ENCODE data around the gene FAM221B. TPM values are rescaled to one million over a fixed set of nuclear protein-coding genes. Genes with fewer than 3 reads are reported as not detected.

The FAM221B gene
- total and polyA plus RNA-seq, 2 experiments from 2014 or later = 0.47 TPM; not detected in 1

DNA sequence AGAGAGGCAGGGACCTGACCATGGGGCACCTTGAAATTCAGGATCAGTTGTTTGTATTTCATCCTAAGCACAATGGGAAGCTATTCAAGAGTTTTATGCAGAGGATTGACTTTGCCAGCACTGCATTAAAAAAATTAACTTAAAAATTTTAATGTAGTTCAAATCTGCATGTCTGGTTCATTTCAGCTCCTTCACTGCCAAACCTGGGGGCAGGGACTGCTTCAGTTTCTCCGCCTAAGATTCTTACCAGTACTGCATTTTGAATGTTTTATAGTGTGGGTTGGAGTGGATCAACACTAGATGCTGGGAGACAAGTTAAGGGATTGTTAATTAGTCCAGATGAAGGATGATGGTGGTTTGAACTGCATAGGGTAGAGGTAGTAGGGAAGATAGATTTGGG lies 58.8 kb downstream of the FAM221B start:
- TF ChIP-seq EZH2 (IDR thresholded peaks at IDR 0.05; ENCODE audit: low read depth, unreplicated experiment) (no peak), CREB1 (CRISPR knock-in tag; IDR thresholded peaks at IDR 0.05; ENCODE audit: low read depth) (no peak), STAT1 (IDR thresholded peaks at IDR 0.05; ENCODE audit: unreplicated experiment) (no peak), ZNF114 (CRISPR knock-in tag; IDR thresholded peaks at IDR 0.05) (no peak), EZH2phosphoT487 (IDR thresholded peaks at IDR 0.05; ENCODE audit: unreplicated experiment) (no peak), ZNF331 (CRISPR knock-in tag; IDR thresholded peaks at IDR 0.05; ENCODE audit: low read depth) (no peak), NANOG (IDR thresholded peaks at IDR 0.05; ENCODE audit: borderline replicate concordance) (no peak), POLR2AphosphoS5 (IDR thresholded peaks at IDR 0.05; ENCODE audit: low read depth) (no peak), JUNB (IDR thresholded peaks at IDR 0.05; ENCODE audit: unreplicated experiment) (no peak)
- TF ChIP-seq, protein P1, sequence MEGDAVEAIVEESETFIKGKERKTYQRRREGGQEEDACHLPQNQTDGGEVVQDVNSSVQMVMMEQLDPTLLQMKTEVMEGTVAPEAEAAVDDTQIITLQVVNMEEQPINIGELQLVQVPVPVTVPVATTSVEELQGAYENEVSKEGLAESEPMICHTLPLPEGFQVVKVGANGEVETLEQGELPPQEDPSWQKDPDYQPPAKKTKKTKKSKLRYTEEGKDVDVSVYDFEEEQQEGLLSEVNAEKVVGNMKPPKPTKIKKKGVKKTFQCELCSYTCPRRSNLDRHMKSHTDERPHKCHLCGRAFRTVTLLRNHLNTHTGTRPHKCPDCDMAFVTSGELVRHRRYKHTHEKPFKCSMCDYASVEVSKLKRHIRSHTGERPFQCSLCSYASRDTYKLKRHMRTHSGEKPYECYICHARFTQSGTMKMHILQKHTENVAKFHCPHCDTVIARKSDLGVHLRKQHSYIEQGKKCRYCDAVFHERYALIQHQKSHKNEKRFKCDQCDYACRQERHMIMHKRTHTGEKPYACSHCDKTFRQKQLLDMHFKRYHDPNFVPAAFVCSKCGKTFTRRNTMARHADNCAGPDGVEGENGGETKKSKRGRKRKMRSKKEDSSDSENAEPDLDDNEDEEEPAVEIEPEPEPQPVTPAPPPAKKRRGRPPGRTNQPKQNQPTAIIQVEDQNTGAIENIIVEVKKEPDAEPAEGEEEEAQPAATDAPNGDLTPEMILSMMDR (conservative IDR thresholded peaks at IDR 0.05; ENCODE audit: low read depth in 2 of 2) = no peak
- TF ChIP-seq, protein P2, sequence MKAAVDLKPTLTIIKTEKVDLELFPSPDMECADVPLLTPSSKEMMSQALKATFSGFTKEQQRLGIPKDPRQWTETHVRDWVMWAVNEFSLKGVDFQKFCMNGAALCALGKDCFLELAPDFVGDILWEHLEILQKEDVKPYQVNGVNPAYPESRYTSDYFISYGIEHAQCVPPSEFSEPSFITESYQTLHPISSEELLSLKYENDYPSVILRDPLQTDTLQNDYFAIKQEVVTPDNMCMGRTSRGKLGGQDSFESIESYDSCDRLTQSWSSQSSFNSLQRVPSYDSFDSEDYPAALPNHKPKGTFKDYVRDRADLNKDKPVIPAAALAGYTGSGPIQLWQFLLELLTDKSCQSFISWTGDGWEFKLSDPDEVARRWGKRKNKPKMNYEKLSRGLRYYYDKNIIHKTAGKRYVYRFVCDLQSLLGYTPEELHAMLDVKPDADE (IDR thresholded peaks at IDR 0.05) = no peak
- TF ChIP-seq, protein P3, sequence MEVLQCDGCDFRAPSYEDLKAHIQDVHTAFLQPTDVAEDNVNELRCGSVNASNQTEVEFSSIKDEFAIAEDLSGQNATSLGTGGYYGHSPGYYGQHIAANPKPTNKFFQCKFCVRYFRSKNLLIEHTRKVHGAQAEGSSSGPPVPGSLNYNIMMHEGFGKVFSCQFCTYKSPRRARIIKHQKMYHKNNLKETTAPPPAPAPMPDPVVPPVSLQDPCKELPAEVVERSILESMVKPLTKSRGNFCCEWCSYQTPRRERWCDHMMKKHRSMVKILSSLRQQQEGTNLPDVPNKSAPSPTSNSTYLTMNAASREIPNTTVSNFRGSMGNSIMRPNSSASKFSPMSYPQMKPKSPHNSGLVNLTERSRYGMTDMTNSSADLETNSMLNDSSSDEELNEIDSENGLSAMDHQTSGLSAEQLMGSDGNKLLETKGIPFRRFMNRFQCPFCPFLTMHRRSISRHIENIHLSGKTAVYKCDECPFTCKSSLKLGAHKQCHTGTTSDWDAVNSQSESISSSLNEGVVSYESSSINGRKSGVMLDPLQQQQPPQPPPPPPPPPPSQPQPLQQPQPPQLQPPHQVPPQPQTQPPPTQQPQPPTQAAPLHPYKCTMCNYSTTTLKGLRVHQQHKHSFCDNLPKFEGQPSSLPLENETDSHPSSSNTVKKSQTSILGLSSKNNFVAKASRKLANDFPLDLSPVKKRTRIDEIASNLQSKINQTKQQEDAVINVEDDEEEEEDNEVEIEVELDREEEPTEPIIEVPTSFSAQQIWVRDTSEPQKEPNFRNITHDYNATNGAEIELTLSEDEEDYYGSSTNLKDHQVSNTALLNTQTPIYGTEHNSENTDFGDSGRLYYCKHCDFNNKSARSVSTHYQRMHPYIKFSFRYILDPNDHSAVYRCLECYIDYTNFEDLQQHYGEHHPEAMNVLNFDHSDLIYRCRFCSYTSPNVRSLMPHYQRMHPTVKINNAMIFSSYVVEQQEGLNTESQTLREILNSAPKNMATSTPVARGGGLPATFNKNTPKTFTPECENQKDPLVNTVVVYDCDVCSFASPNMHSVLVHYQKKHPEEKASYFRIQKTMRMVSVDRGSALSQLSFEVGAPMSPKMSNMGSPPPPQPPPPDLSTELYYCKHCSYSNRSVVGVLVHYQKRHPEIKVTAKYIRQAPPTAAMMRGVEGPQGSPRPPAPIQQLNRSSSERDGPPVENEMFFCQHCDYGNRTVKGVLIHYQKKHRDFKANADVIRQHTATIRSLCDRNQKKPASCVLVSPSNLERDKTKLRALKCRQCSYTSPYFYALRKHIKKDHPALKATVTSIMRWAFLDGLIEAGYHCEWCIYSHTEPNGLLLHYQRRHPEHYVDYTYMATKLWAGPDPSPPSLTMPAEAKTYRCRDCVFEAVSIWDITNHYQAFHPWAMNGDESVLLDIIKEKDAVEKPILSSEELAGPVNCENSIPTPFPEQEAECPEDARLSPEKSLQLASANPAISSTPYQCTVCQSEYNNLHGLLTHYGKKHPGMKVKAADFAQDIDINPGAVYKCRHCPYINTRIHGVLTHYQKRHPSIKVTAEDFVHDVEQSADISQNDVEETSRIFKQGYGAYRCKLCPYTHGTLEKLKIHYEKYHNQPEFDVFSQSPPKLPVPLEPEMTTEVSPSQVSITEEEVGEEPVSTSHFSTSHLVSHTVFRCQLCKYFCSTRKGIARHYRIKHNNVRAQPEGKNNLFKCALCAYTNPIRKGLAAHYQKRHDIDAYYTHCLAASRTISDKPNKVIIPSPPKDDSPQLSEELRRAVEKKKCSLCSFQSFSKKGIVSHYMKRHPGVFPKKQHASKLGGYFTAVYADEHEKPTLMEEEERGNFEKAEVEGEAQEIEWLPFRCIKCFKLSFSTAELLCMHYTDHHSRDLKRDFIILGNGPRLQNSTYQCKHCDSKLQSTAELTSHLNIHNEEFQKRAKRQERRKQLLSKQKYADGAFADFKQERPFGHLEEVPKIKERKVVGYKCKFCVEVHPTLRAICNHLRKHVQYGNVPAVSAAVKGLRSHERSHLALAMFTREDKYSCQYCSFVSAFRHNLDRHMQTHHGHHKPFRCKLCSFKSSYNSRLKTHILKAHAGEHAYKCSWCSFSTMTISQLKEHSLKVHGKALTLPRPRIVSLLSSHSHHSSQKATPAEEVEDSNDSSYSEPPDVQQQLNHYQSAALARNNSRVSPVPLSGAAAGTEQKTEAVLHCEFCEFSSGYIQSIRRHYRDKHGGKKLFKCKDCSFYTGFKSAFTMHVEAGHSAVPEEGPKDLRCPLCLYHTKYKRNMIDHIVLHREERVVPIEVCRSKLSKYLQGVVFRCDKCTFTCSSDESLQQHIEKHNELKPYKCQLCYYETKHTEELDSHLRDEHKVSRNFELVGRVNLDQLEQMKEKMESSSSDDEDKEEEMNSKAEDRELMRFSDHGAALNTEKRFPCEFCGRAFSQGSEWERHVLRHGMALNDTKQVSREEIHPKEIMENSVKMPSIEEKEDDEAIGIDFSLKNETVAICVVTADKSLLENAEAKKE (CRISPR knock-in tag; IDR thresholded peaks at IDR 0.05) = no peak
- TF ChIP-seq, protein P4, sequence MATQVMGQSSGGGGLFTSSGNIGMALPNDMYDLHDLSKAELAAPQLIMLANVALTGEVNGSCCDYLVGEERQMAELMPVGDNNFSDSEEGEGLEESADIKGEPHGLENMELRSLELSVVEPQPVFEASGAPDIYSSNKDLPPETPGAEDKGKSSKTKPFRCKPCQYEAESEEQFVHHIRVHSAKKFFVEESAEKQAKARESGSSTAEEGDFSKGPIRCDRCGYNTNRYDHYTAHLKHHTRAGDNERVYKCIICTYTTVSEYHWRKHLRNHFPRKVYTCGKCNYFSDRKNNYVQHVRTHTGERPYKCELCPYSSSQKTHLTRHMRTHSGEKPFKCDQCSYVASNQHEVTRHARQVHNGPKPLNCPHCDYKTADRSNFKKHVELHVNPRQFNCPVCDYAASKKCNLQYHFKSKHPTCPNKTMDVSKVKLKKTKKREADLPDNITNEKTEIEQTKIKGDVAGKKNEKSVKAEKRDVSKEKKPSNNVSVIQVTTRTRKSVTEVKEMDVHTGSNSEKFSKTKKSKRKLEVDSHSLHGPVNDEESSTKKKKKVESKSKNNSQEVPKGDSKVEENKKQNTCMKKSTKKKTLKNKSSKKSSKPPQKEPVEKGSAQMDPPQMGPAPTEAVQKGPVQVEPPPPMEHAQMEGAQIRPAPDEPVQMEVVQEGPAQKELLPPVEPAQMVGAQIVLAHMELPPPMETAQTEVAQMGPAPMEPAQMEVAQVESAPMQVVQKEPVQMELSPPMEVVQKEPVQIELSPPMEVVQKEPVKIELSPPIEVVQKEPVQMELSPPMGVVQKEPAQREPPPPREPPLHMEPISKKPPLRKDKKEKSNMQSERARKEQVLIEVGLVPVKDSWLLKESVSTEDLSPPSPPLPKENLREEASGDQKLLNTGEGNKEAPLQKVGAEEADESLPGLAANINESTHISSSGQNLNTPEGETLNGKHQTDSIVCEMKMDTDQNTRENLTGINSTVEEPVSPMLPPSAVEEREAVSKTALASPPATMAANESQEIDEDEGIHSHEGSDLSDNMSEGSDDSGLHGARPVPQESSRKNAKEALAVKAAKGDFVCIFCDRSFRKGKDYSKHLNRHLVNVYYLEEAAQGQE (IDR thresholded peaks at IDR 0.05; ENCODE audit: unreplicated experiment) = no peak
- Histone ChIP-seq H3K27ac (ENCODE audit: low read depth) (no peak overlapping the region), H4K20me1 (replicated peaks; ENCODE audit: insufficient read depth) (peaks cover 3% of the 10 kb centered on the region; the same call in 1 of the 2 replicates), H3K79me2 (replicated peaks; ENCODE audit: insufficient read depth) (peaks cover 10% of the 10 kb centered on the region), H2AFZ (no peak overlapping the region), H3K4me2 (no peak overlapping the region), H3K9me2 (ENCODE audit: insufficient read depth) (no peaks in the 10 kb centered on the region), H3K27me3 (ENCODE audit: insufficient read depth) (no peaks in the 10 kb centered on the region), H3K4me1 (ENCODE audit: insufficient read depth) (no peaks in the 10 kb centered on the region), H3F3A (replicated peaks; ENCODE audit: low read depth) (0 out of 2 replicates have a peak, but pooled peaks cover under 1% of the 10 kb centered on the region), H3K36me3 (ENCODE audit: insufficient read depth) (no peaks in the 10 kb centered on the region), H3K4me3 (no peak overlapping the region)
- no peaks in the 10 kb centered on the region for H3K27me3 Mint-ChIP-seq (ENCODE audit: insufficient read depth, low read depth, poor library complexity)
- no peak overlapping the region for H3K4me3 Mint-ChIP-seq
- DNase-seq (ENCODE audit: low spot score) = no peak
- no peaks in the 10 kb centered on the region for H3K9me3 Mint-ChIP-seq
- H3K27ac Mint-ChIP-seq = no peak overlapping the region
- peaks cover 1% of the 10 kb centered on the region for H3K4me1 Mint-ChIP-seq
- no peaks in the 10 kb centered on the region for H3K36me3 Mint-ChIP-seq (ENCODE audit: low read depth)
- no peak for ATAC-seq

All from GM23338 (cell line).